K562 (cell line): ENCODE data around the gene IRF4. TPM values are rescaled to one million over a fixed set of nuclear protein-coding genes. Genes with fewer than 3 reads are reported as not detected.

Source experiments
- ATAC-seq: fragments of 200-7000 bp; cut with Tn5 transposase; 3 replicates; pipeline ENCODE4 v1.9.1; 2020; ENCODE audit warnings: moderate library complexity
- BruUV-seq: library from RNA; stranded (reverse); fragments of 400-500 nt; replicated peaks from 2 replicates; lab custom pipeline; 2021; lab: Mats Ljungman, UMichigan
- CTCF ChIA-PET: fragments of 300-600 bp; formaldehyde crosslinking; extraction: SDS; loops from one replicate; lab custom pipeline; 2021; ENCODE audit warnings: low intra/inter-chr PET ratio; lab: Yijun Ruan, JAX
- POLR2A ChIA-PET: fragments of 300-600, 350-650 bp; sonication (Branson Sonifier 250); formaldehyde crosslinking; extraction: SDS; loops from one replicate; lab custom pipeline; 2021; ENCODE audit warnings: antibody characterized with exemption, inconsistent platforms; lab: Yijun Ruan, JAX
- DNase-seq, 4 experiments: peaks; one replicate each; pipeline versions ENCODE4 v3.0.0 to v3.0.0-alpha.2; 2011 to 2018; ENCODE audit warnings: low spot score in 3 of 4, mixed read lengths in 3 of 4; ENCODE audit errors: extremely low read depth in 1 of 4
- FAIRE-seq: peaks from 2 replicates; lab custom pipeline; 2011; peaks lifted over from hg19 to GRCh38; lab: Jason Lieb, UNC
- H2AFZ ChIP-seq: 2 replicates; pipeline ENCODE4 v1.6.0; 2011; ENCODE audit warnings: low read depth, low read length, control low read depth, inconsistent platforms
- H3K27ac ChIP-seq: fragments of 200-600 bp; 3 replicates; pipeline ENCODE4 v1.8.0; 2011; ENCODE audit warnings: low read depth, mild to moderate bottlenecking, control low read depth, inconsistent platforms, low read length, moderate library complexity, mixed read lengths; ENCODE audit errors: extremely low read depth
- H3K27me3 ChIP-seq, 2 experiments: fragments of 300-600 bp in 1 of 2; 2 replicates in 1 of 2; 3 replicates in 1 of 2; pipeline versions ENCODE4 v1.6.0 to v1.8.0; 2011; ENCODE audit warnings: inconsistent platforms in 2 of 2, low read length in 2 of 2, mild to moderate bottlenecking in 1 of 2, mixed read lengths in 1 of 2, moderate library complexity in 1 of 2; ENCODE audit not compliant: control insufficient read depth in 2 of 2, insufficient read depth in 2 of 2
- H3K36me3 ChIP-seq: fragments of 300-600 bp; 3 replicates; pipeline ENCODE4 v1.8.0; 2011; ENCODE audit warnings: mild to moderate bottlenecking, low read length, inconsistent platforms; ENCODE audit not compliant: control insufficient read depth, insufficient read depth
- H3K4me1 ChIP-seq, 2 experiments: fragments of 200-600 bp in 1 of 2; replicated peaks in 1 of 2; 2 replicates in 1 of 2; 3 replicates in 1 of 2; pipeline versions ENCODE4 v1.5.1 to v1.8.0; 2011; ENCODE audit warnings: inconsistent platforms in 2 of 2, low read length in 2 of 2, mild to moderate bottlenecking in 1 of 2, mixed read lengths in 1 of 2, moderate library complexity in 1 of 2; ENCODE audit not compliant: control insufficient read depth in 2 of 2, insufficient read depth in 2 of 2
- H3K4me2 ChIP-seq: 2 replicates; pipeline ENCODE4 v1.6.1; 2011; ENCODE audit warnings: low read length, control low read depth, inconsistent platforms, mixed read lengths; ENCODE audit not compliant: insufficient read depth
- H3K4me3 ChIP-seq: fragments of 200-600 bp; sonication (generic), shearing (Covaris generic); 2 replicates; pipeline ENCODE4 v1.5.1; 2016; ENCODE audit warnings: control low read depth, inconsistent platforms
- H3K79me2 ChIP-seq: fragments of 200-600 bp; 3 replicates; pipeline ENCODE4 v1.8.0; 2011; ENCODE audit warnings: low read length, inconsistent platforms; ENCODE audit not compliant: control insufficient read depth, insufficient read depth
- H3K9ac ChIP-seq, 2 experiments: 2 replicates each; pipeline versions ENCODE4 v1.6.0 to v1.6.1; 2011; ENCODE audit warnings: low read depth in 2 of 2, low read length in 2 of 2, control low read depth in 1 of 2, inconsistent platforms in 1 of 2, mild to moderate bottlenecking in 1 of 2, mixed read lengths in 1 of 2; ENCODE audit not compliant: insufficient read depth in 1 of 2
- H3K9me1 ChIP-seq: one replicate; pipeline ENCODE4 v1.6.0; 2011; ENCODE audit warnings: inconsistent platforms, mild to moderate bottlenecking, low read length, moderate library complexity; ENCODE audit not compliant: control insufficient read depth, insufficient read depth
- H3K9me3 ChIP-seq: replicated peaks from 2 replicates; pipeline ENCODE4 v1.5.1; 2011; ENCODE audit warnings: low read depth, low read length, inconsistent platforms; ENCODE audit not compliant: control insufficient read depth, insufficient read depth
- H4K20me1 ChIP-seq: replicated peaks from 2 replicates; pipeline ENCODE4 v1.6.1; 2011; ENCODE audit warnings: low read length, inconsistent platforms, mixed read lengths; ENCODE audit not compliant: control insufficient read depth, insufficient read depth
- ADNP ChIP-seq: fragments of 200-800 bp; sonication (Bioruptor generic); IDR thresholded peaks from 2 replicates; pipeline ENCODE4 v1.6.1; 2016; ENCODE audit warnings: missing genetic modification characterization, missing compliant biosample characterization
- GTF3C2 ChIP-seq: IDR thresholded peaks from 3 replicates; pipeline ENCODE4 v1.6.1; 2011; ENCODE audit warnings: borderline replicate concordance, mild to moderate bottlenecking, moderate library complexity; ENCODE audit not compliant: insufficient read length; ENCODE audit errors: extremely low read depth
- RB1 ChIP-seq: fragments of 450-650 bp; IDR thresholded peaks from 2 replicates; pipeline ENCODE4 v1.6.1; 2017; ENCODE audit warnings: low read depth, mild to moderate bottlenecking
- TFAM ChIP-seq: fragments of 250-450 bp; sonication (Bioruptor Pico); conservative IDR thresholded peaks from 2 replicates; pipeline ENCODE4 v1.5.0; 2021; ENCODE audit warnings: mild to moderate bottlenecking, moderate library complexity
- ZNF407 ChIP-seq: fragments of 450-650 bp; IDR thresholded peaks from 2 replicates; pipeline ENCODE4 v1.6.1; 2016; ENCODE audit warnings: low read depth
- ZNF699 ChIP-seq: fragments of 250-450 bp; sonication (Bioruptor Pico); IDR thresholded peaks from 2 replicates; pipeline ENCODE4 v1.8.0; 2021; ENCODE audit warnings: mild to moderate bottlenecking, moderate library complexity; ENCODE audit not compliant: insufficient replicate concordance
- WGBS: fragments of 100-300 bp; shearing (Covaris generic); methylation state at CpG from one replicate; pipeline ENCODE4 v1.1.6; 2016; ENCODE audit warnings: low coverage, mixed read lengths; ENCODE audit not compliant: insufficient coverage; ENCODE audit errors: missing lambda C conversion rate; 5-methylcytosine and 5-hydroxymethylcytosine counted together
- in situ Hi-C: fragments of 300-500 bp; cut with MboI; formaldehyde crosslinking; loops from 4 replicates; pipeline ENCODE4 v1.15.0; 2018; ENCODE audit warnings: inconsistent platforms, mixed read lengths
- intact Hi-C: fragments of 100-400 bp; cut with micrococcal nuclease; formaldehyde crosslinking; loops from 2 replicates; pipeline ENCODE4 v1.14.2; 2022
- polyA plus RNA-seq, 8 experiments: library from polyadenylated mRNA; depleted of rRNA in 4 of 8; stranded (reverse) in 5 of 8; unstranded in 3 of 8; fragments of >200 nt; fragmentation: Nextera tagmentation in 2 of 8; fragmentation: Illumina TruSeq in 1 of 8; extraction: Ambion mirVana in 2 of 8; extraction: Trizol in 1 of 8; gene quantifications; 2 replicates each; pipeline versions ENCODE4 v1.2.1 to v1.2.3, GENCODE V29; 2011 to 2014; ENCODE audit warnings: inconsistent platforms in 1 of 8, missing spikeins in 1 of 8
- total RNA-seq, 7 experiments: library from RNA; depleted of rRNA in 6 of 7; stranded (reverse); fragments of >200 nt in 6 of 7; fragmentation: Illumina TruSeq in 2 of 7; extraction: Trizol in 2 of 7; gene quantifications; 2 replicates each; pipeline versions ENCODE4 v1.2.1 to v1.2.3, GENCODE V29; 2011 to 2021; ENCODE audit warnings: low replicate concordance in 1 of 7

IRF4 gene
- total and polyA plus RNA-seq, 9 of the 15 experiments (the other 6 are each of a cell fraction or from before 2014, with no cell fraction given) = 0.05 to 0.33 (median 0.09) TPM; not detected in 6

GRCh38 chr6:447381-448165, 56.0 kb downstream of the IRF4 start:
- Histone ChIP-seq H2AFZ (no peak overlapping the region), H3K4me2 (no peak overlapping the region), H3K36me3 (no peaks in the 10 kb centered on the region), H3K9ac (no peak overlapping the region), H3K27me3 (peaks cover 38 to 89% of the 10 kb centered on the region in 2 experiments), H3K79me2 (no peaks in the 10 kb centered on the region), H3K27ac (no peak overlapping the region), H3K4me3 (no peak overlapping the region), H3K9me3 (no peaks in the 10 kb centered on the region), H3K4me1 (peaks cover 0 to 6% of the 10 kb centered on the region in 2 experiments; a peak in 1 of 5 replicates), H4K20me1 (no peaks in the 10 kb centered on the region), H3K9me1 (no peaks in the 10 kb centered on the region)
- in situ Hi-C loops = no loop called here
- 2% methylated on average over 22 of the region's 29 CpGs for WGBS
- BruUV-seq = no TSS peak
- intact Hi-C loops = no loop called here
- no peak for FAIRE-seq
- DNase-seq = no peak
- no peak for ATAC-seq
- ChIA-PET CTCF (no interaction called here), POLR2A (interaction anchor here (0.6 to 3.3 kb wide), 2 partner anchors 12 to 625 kb away, joined by 3 to 10 read pairs; no protein-coding TSS in a partner anchor)
- no peak for TF ChIP-seq ZNF699 (CRISPR knock-in tag)
- no peak for TF ChIP-seq ZNF407
- no peak for TF ChIP-seq RB1
- no peak for TF ChIP-seq TFAM
- TF ChIP-seq GTF3C2 = no peak
- TF ChIP-seq ADNP = no peak
